CD8-positive, alpha-beta memory T cell (primary cell): Measurements from ENCODE around the gene NFE2L3. TPM values are rescaled to one million over a fixed set of nuclear protein-coding genes. Genes with fewer than 3 reads are reported as not detected.
A peak's percentile ranks its signal among the peaks of the same experiment; 100 is the strongest.
"Not testable (repeated sequence)": the region's sequence is repeated elsewhere in the genome, so short reads cannot be mapped to it uniquely, and the experiment has no call there.

ENCODE experiments used
- CTCF ChIA-PET: fragments of 350-600 bp; sonication (Branson Sonifier 250); formaldehyde crosslinking; loops from one replicate; lab custom pipeline; 2021; ENCODE audit warnings: antibody characterized with exemption; lab: Charles Lee
- POLR2A ChIA-PET: fragments of 350-600 bp; sonication (Branson Sonifier 250); formaldehyde crosslinking; loops from one replicate; lab custom pipeline; 2021; ENCODE audit warnings: antibody characterized with exemption; lab: Charles Lee
- DNase-seq, 5 donors: peaks; one replicate each; pipeline versions ENCODE4 v3.0.0 to v3.0.0-alpha.2; 2020 to 2022; ENCODE audit warnings: mixed read lengths in 1 of 5
- H3K27ac ChIP-seq: one replicate; pipeline ENCODE4 v1.7.0; 2013; ENCODE audit warnings: low read depth, mild to moderate bottlenecking, low read length, moderate library complexity
- H3K27me3 ChIP-seq: 2 replicates; pipeline ENCODE4 v1.7.0; 2013; ENCODE audit warnings: low read length, mild to moderate bottlenecking; ENCODE audit not compliant: insufficient read depth, poor library complexity, severe bottlenecking
- H3K36me3 ChIP-seq: 2 replicates; pipeline ENCODE4 v1.7.0; 2013; ENCODE audit warnings: mild to moderate bottlenecking, low read length, moderate library complexity; ENCODE audit not compliant: insufficient read depth
- H3K4me1 ChIP-seq: 2 replicates; pipeline ENCODE4 v1.7.0; 2013; ENCODE audit warnings: mild to moderate bottlenecking, low read length, moderate library complexity; ENCODE audit not compliant: insufficient read depth
- H3K4me3 ChIP-seq: 2 replicates; pipeline ENCODE4 v1.7.0; 2013; ENCODE audit warnings: mild to moderate bottlenecking, low read length
- H3K9me3 ChIP-seq: 2 replicates; pipeline ENCODE4 v1.7.0; 2013; ENCODE audit warnings: mild to moderate bottlenecking, low read length
- H3K27ac Mint-ChIP-seq, 8 donors: one replicate each; pipeline ENCODE4 v1.8.0; 2020 to 2021; ENCODE audit warnings: mixed read lengths in 8 of 8, mild to moderate bottlenecking in 6 of 8, inconsistent platforms in 3 of 8, moderate library complexity in 3 of 8
- H3K27me3 Mint-ChIP-seq, 2 donors: one replicate each; pipeline ENCODE4 v1.8.0; 2020 to 2021; ENCODE audit warnings: mixed read lengths in 2 of 2, mild to moderate bottlenecking in 1 of 2, moderate library complexity in 1 of 2
- H3K36me3 Mint-ChIP-seq, 3 donors: one replicate each; pipeline ENCODE4 v1.8.0; 2020 to 2021; ENCODE audit warnings: mixed read lengths in 3 of 3, inconsistent platforms in 1 of 3, mild to moderate bottlenecking in 1 of 3
- H3K4me1 Mint-ChIP-seq, 3 donors: one replicate each; pipeline ENCODE4 v1.8.0; 2020 to 2021; ENCODE audit warnings: mixed read lengths in 3 of 3, inconsistent platforms in 1 of 3, mild to moderate bottlenecking in 1 of 3
- H3K4me3 Mint-ChIP-seq, 7 donors: one replicate each; pipeline ENCODE4 v1.8.0; 2020 to 2021; ENCODE audit warnings: mixed read lengths in 7 of 7, mild to moderate bottlenecking in 6 of 7, moderate library complexity in 4 of 7, inconsistent platforms in 2 of 7
- H3K9me3 Mint-ChIP-seq, 5 donors: one replicate each; pipeline ENCODE4 v1.8.0; 2020 to 2022; ENCODE audit warnings: mixed read lengths in 5 of 5, mild to moderate bottlenecking in 3 of 5, moderate library complexity in 2 of 5, inconsistent platforms in 1 of 5
- polyA plus RNA-seq: library from polyadenylated mRNA; unstranded; fragments of 300-500 nt; fragmentation: Illumina TruSeq; gene quantifications from one replicate; pipeline ENCODE4 v1.2.3, GENCODE V29; 2021
- total RNA-seq, 2 experiments: library from RNA; stranded (reverse); gene quantifications; one replicate each; pipeline ENCODE4 v1.2.3, GENCODE V29; 2021

Gene NFE2L3
- total and polyA plus RNA-seq, 3 experiments from 2014 or later: 6.5 to 47.4 (median 43.5) TPM

GRCh38 chr7:26171601-26172000 is 19.6 kb downstream of the NFE2L3 start:
- ChIA-PET CTCF (no interaction called here), POLR2A (no interaction called here)
- Histone ChIP-seq H3K4me3 (no peak overlapping the region), H3K4me1 (peaks cover 10% of the 10 kb centered on the region), H3K36me3 (peaks cover 4% of the 10 kb centered on the region), H3K27me3 (no peaks in the 10 kb centered on the region), H3K27ac (no peak overlapping the region), H3K9me3 (no peaks in the 10 kb centered on the region)
- Mint-ChIP-seq H3K4me1 (peaks cover 19 to 45% (median 33%) of the 10 kb centered on the region in 3 donors), H3K27me3 (no peaks in the 10 kb centered on the region), H3K27ac (no peak overlapping the region), H3K36me3 (peaks cover 5 to 26% (median 10%) of the 10 kb centered on the region in 3 donors), H3K4me3 (no peak overlapping the region), H3K9me3 (no peaks in the 10 kb centered on the region)
- DNase-seq: no peak

- Mint-ChIP-seq H3K27ac (no peak overlapping the region), H3K9me3 (no peaks in the 10 kb centered on the region), H3K4me3 (no peak overlapping the region), H3K4me1 (peaks cover 14 to 40% (median 28%) of the 10 kb centered on the region in 3 donors), H3K27me3 (no peaks in the 10 kb centered on the region), H3K36me3 (peaks cover 5 to 26% (median 10%) of the 10 kb centered on the region in 3 donors)
- CTCF ChIA-PET: interaction anchor here (0.6 kb wide), 1 partner anchor 79 kb away, joined by 3 read pairs; no protein-coding TSS in a partner anchor
- DNase-seq: no peak
- Histone ChIP-seq H3K4me1 (peaks cover 6% of the 10 kb centered on the region), H3K4me3 (no peak overlapping the region), H3K36me3 (peaks cover 4% of the 10 kb centered on the region), H3K9me3 (no peaks in the 10 kb centered on the region), H3K27ac (no peak overlapping the region), H3K27me3 (no peaks in the 10 kb centered on the region)
- POLR2A ChIA-PET: no interaction called here
These were observed 20.1 kb downstream of the NFE2L3 start for GRCh38 chr7:26172048-26172447.

- peaks cover 20 to 41% (median 26%) of the 10 kb centered on the region in 3 donors for H3K4me1 Mint-ChIP-seq
- H3K4me3 Mint-ChIP-seq, H3K27ac ChIP-seq, H3K27me3 Mint-ChIP-seq, DNase-seq, H3K36me3 ChIP-seq, H3K9me3 Mint-ChIP-seq, H3K9me3 ChIP-seq, H3K27me3 ChIP-seq, H3K27ac Mint-ChIP-seq, H3K4me1 ChIP-seq, H3K4me3 ChIP-seq: not testable (repeated sequence)
- POLR2A ChIA-PET: interaction anchor here (0.6 kb wide), 1 partner anchor 311 kb away, joined by 3 read pairs; no protein-coding TSS in a partner anchor
- peaks cover 0 to 13% (median 8%) of the 10 kb centered on the region in 3 donors for H3K36me3 Mint-ChIP-seq
- CTCF ChIA-PET: interaction anchor here (0.8 to 1.2 kb wide), 2 partner anchors 24 to 50 kb away, joined by 3 read pairs; partner anchors contain the start of gene NFE2L3
These were observed 23.9 kb downstream of the NFE2L3 start for GRCh38 chr7:26175903-26176302.

GRCh38 chr7:26176696-26177095 is 24.7 kb downstream of the NFE2L3 start:
- POLR2A ChIA-PET, H3K27me3 Mint-ChIP-seq: not testable (repeated sequence)
- peaks cover 25 to 47% (median 31%) of the 10 kb centered on the region in 3 donors for H3K4me1 Mint-ChIP-seq

GRCh38 chr7:26177269-26177668 is 25.3 kb downstream of the NFE2L3 start:
- H3K27me3 ChIP-seq, H3K4me1 ChIP-seq, H3K27me3 Mint-ChIP-seq, H3K4me3 Mint-ChIP-seq, H3K27ac ChIP-seq, H3K36me3 Mint-ChIP-seq, H3K9me3 Mint-ChIP-seq, DNase-seq, CTCF ChIA-PET, H3K9me3 ChIP-seq, POLR2A ChIA-PET, H3K36me3 ChIP-seq, H3K4me3 ChIP-seq: not testable (repeated sequence)
- peak overlapping the region in 2 of 8 donors; percentile 38 to 54 for H3K27ac Mint-ChIP-seq
- H3K4me1 Mint-ChIP-seq: peaks cover 30 to 53% (median 37%) of the 10 kb centered on the region in 3 donors

More at GRCh38 chr7:26176696-26177095, 24.7 kb downstream of the NFE2L3 start:
- H3K9me3 ChIP-seq, H3K9me3 Mint-ChIP-seq, H3K4me1 ChIP-seq, H3K36me3 Mint-ChIP-seq, H3K4me3 Mint-ChIP-seq, H3K4me3 ChIP-seq, DNase-seq, H3K27ac ChIP-seq, H3K27me3 ChIP-seq, H3K36me3 ChIP-seq, CTCF ChIA-PET, H3K27ac Mint-ChIP-seq: not testable (repeated sequence)

- H3K4me3 Mint-ChIP-seq: no peak overlapping the region
- no peak for DNase-seq
- H3K4me1 Mint-ChIP-seq: peaks cover 30 to 59% (median 39%) of the 10 kb centered on the region in 3 donors
- peak overlapping the region in 3 of 8 donors; percentile 39 to 78 (median 63) for H3K27ac Mint-ChIP-seq
- POLR2A ChIA-PET: interaction anchor here (0.6 kb wide), 1 partner anchor 1466 kb away, joined by 4 read pairs; no protein-coding TSS in a partner anchor
- Histone ChIP-seq H3K36me3 (no peaks in the 10 kb centered on the region), H3K27me3 (no peaks in the 10 kb centered on the region), H3K9me3 (no peaks in the 10 kb centered on the region), H3K27ac (no peak overlapping the region), H3K4me1 (peaks cover 21% of the 10 kb centered on the region), H3K4me3 (no peak overlapping the region)
- H3K36me3 Mint-ChIP-seq: peaks cover 0 to 5% (median 4%) of the 10 kb centered on the region in 3 donors
- H3K27me3 Mint-ChIP-seq: no peaks in the 10 kb centered on the region
- no peaks in the 10 kb centered on the region for H3K9me3 Mint-ChIP-seq
- CTCF ChIA-PET: interaction anchor here (1.5 to 2.4 kb wide), 2 partner anchors 22 to 87 kb away, joined by 8 to 9 read pairs; no protein-coding TSS in a partner anchor
These were observed 26.4 kb downstream of the NFE2L3 start for GRCh38 chr7:26178272-26178960.

- no peak for DNase-seq
- Mint-ChIP-seq H3K36me3 (peaks cover 1 to 6% (median 2%) of the 10 kb centered on the region in 3 donors), H3K4me1 (peaks cover 33 to 60% (median 39%) of the 10 kb centered on the region in 3 donors), H3K9me3 (no peaks in the 10 kb centered on the region), H3K27ac (peak overlapping the region in 2 of 8 donors; percentile 38 to 84), H3K4me3 (no peak overlapping the region), H3K27me3 (no peaks in the 10 kb centered on the region)
- POLR2A ChIA-PET: interaction anchor here (1.0 to 1.2 kb wide), 3 partner anchors 16 to 22 kb away, joined by 3 to 4 read pairs (median 4); partner anchors contain the start of gene CBX3
- peaks cover 21% of the 10 kb centered on the region for H3K4me1 ChIP-seq
- CTCF ChIA-PET: interaction anchor here (0.6 to 2.4 kb wide), 5 partner anchors 13 to 89 kb away, joined by 3 to 9 read pairs (median 5); no protein-coding TSS in a partner anchor
- no peaks in the 10 kb centered on the region for H3K36me3 ChIP-seq
- no peak overlapping the region for H3K27ac ChIP-seq
- no peaks in the 10 kb centered on the region for H3K27me3 ChIP-seq
- no peak overlapping the region for H3K4me3 ChIP-seq
- H3K9me3 ChIP-seq: no peaks in the 10 kb centered on the region
These were observed 27.4 kb downstream of the NFE2L3 start for GRCh38 chr7:26179422-26179821.
